Right renal pelvis (tissue), 4 donors: ENCODE data around the gene SENP1. TPM values are rescaled to one million over a fixed set of nuclear protein-coding genes. Genes with fewer than 3 reads are reported as not detected.

Experiments
- DNase-seq, 4 donors: peaks; one replicate each; pipeline ENCODE4 v3.0.0-alpha.2; 2013; ENCODE audit warnings: low read depth in 4 of 4, low spot score in 3 of 4, missing footprints in 1 of 4
- polyA plus RNA-seq, 4 donors: library from polyadenylated mRNA; unstranded; fragments of 120-200 nt; gene quantifications; one replicate each; pipeline ENCODE4 v1.2.1, GENCODE V29; 2013; ENCODE audit not compliant: insufficient read length in 4 of 4

Gene SENP1
- polyA plus RNA-seq, 4 donors = 21.6 to 28.1 (median 27.1) TPM

DNA sequence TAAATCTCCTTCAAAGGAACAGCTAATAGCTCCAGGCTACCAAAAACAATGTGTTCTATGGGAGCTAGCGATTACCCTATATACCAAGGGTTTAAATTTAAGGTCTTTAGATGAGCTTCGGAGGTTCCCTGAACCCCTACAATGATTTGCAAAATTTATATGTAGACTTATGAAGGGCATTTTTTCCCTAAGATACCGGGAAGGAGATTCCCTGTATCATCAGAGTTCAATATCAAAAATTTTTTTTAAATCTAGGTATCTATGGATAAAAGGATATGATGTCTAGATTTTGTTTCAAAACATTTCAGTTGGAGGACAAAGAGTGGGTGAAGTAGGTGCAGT is 83.7 kb downstream of the SENP1 start:
- DNase-seq = no peak

DNA sequence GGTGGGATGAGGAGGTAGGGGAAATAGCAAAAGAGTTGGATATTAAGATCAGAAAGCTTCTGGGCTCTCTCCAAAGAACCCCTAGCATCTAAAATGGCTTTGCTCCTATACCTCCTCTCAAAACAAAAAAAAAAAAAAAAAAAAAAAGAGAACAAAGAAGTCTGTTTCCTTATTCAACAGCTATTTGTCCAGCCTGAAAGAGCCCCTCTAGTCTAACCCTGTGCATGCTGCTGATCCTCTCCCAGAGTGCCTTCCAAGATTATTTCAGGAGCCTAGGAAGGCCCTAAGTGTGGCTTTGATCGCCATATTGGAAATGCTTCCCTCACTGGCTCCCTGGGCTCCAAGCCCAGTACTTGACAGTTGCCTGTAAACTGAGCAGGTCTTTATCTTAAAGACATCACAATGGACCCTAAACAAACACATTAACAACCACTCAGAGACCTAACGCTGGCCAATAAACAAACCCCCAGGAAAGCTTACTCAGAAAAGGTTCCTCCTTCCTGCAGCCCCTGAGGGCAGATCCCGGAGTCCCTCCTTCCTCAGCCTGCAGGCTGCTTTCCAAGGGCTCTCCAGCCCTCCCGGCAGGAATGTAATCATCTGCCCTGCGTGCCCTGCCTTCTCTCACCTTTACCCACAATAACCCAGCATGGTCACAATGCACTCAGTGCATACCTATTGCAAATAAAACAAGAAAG is 84.2 kb downstream of the SENP1 start:
- DNase-seq = no peak

DNA sequence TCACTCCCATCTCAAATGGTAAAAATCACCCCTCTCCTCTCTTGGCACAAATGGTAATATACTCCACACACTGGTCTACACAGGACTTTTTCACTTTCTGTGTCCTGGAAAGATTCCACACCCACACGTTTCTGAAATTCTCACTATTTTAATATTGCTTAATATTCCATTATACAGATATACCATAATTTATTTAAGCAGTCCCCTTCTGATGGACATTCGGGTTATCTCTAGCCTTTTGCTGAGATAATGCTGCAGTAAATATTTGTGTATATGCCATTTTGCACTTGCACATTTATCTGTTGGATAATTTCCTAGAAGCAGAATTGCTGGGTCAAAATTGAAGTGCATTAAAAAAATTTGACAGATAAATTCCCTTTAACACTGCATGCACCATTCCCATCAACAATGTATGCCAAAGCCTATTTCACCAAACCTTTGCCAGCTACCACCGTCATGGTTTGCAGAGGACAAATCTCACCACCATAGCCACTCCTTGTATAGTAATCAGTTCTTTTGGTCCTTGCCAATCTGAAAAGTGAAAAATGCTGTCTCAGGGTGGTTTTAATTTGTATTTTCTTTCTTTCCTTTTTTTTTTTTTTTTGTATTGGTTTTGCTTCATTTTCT is 86.1 kb downstream of the SENP1 start:
- DNase-seq = no peak

DNA sequence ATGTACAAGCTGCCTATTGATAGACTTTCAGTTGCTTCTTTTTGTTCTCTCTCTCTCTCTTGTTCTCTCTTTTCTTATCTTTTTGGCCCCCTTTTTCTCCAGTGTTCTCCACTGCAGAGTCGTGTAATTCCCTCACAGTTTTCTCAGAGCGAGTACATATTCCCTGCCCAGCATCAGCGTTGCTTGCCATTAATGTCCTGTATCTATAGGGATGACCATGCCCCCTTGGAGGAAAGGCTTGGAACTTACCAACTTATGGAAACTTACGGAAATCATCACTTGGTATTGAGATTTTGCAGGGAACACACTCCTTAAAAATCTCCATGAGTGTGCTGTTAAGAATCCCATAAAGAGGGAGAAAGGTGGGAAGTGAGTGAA is 87.3 kb downstream of the SENP1 start:
- no peak for DNase-seq

DNA sequence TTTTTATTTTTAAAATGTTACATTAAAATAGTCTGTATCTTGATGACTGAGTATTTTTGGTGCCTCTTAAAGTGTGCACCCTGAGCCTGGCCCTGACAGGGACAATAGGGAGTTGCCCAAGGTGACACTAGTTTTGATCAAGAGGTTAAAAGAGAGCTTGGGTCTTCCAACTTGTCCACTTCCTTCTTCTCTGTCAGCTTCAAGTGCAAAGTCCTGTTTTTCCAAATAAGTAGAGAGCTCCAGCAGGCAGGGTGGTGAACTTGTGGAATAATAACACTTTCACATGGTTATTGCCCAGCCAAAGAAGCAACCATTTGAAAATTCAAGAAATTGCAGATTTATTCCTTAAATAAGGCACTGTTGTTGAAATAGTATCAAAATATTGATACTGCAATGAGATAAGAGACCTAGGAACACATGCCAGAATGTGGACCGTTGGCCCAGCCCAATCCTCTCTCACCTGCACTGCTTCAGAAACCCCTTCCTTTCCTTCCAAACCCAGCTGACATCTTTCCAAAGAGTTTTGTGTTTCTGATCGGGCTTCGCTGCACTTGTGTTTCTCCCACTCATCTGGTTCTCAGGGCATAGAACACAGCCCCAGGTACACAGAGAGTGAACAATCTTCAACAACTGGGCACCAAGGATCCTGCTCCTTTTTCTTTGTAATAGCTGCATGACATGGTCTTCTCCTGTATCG is 87.8 kb downstream of the SENP1 start:
- no peak for DNase-seq

DNA sequence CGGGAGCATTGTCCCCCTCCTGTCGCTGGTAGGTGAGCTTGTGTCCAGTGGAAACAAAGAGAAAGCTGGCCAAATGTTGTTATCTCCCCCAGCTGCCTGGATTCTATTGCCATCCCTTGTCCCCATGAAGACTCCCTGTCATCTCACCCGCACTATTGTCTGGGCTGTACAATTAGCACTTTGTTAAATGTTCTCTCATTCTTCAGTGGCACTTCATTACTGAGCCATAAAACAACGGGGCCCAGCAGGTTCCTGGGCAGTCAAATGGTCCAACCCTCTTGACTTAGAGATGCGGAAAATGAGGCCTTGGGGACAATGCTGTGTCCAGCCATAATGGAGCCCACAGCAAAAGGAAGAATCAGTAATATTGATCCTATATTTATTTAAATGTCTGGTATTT is 88.4 kb downstream of the SENP1 start:
- no peak for DNase-seq

DNA sequence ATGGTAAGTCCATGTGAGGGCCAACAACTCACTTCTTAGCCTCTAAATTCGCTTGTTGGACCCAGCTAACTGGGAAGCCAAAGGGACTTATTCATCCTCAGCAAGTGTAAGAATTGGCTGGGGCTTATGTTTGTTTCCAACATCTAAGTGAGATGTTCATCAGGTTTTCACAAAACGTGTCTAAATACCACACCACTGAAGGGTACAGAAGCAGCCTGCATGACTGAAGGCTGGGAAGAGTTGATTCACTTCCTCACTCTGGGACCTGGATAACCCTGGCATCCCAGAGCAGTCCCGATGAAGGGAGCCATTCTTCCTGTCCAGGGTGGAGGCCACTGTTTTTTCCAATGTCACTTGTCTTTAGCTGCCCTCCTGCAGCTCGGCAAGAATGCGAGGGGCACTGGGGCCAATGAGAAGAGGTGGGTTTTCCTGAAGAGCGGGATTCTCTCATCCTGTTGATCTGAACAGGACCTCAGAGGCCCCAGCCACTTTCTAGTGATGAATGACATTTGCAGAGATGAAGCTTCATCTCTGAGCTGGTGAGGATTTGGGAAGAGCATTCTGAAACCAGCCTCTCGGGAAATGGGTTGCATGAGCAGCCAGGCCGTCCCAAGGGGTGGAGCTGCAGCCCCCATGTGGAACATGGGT is 89.4 kb downstream of the SENP1 start:
- no peak for DNase-seq

DNA sequence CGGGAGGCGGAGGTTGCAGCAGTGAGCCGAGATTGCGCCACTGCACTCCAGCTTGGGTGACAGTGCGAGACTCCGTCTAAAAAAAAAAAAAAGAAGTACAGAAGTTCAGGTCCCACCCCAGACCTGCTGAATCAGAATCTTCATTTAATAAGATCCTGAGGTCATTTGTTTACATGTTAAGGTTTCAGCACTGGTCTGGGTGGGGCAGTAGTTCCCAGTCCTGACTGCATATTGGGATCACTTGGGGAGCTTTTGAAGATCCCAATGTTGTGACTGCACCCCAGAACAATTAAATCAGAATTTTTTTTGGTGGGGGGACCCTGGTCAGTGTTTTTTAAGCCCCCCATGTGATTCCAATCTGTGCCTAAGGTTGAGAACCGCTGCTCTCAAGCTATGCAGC is 89.9 kb downstream of the SENP1 start:
- DNase-seq = no peak

DNA sequence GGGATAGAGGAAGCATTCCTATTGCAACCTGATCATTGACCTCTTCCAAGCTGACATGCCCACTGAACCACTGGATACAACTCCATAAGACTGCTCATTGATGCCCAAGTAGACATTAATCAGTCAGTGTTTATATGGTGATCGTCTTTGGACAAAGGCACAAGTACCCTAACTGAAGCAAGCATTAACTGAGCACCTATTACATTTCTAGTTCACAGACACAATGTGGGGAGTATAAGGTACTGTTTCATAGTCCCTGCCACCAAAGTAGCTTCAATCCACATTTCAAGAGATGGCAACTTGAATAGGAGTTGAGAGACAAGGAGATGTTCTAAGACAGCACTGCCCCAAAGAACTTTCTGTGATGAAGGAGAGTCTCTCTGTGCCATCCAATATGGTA is 90.8 kb downstream of the SENP1 start:
- no peak for DNase-seq

DNA sequence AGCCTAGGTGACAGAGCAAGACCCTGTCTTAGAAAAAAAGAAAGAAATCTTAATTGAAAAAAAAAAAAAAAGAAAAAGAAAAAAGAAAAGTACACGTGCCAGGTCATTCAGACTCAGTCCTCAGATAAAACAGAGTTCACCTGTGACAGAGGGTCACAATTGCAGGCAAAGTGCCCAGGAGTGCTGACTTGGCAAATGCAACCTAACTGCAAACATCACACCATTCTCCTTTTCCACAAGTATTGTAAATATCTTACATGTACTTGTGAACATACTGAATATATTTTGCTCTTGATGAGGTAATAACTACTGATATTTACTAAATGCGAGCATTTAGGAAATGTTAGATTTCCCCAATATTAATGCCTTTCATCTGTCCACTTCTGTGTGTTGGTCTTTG is 92.6 kb downstream of the SENP1 start:
- DNase-seq = no peak

DNA sequence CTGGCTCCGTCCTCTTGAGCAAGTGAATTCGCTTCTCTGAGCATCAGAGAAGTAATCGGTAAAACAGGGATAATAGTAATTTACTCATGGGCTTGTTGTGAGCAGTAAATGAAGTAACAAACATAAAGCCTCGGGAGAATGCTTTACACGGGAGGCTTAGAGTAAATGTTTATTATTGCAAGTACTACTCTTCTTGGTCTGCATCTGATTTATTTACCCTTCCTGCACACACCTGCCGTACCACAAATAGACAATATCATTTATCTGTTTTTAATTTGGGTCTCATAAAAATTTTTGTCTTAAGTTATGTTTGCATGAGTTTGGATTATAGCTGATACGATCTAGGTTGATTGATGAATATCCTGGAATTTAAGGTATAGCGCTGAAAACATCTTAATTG is 93.8 kb downstream of the SENP1 start:
- DNase-seq = no peak

DNA sequence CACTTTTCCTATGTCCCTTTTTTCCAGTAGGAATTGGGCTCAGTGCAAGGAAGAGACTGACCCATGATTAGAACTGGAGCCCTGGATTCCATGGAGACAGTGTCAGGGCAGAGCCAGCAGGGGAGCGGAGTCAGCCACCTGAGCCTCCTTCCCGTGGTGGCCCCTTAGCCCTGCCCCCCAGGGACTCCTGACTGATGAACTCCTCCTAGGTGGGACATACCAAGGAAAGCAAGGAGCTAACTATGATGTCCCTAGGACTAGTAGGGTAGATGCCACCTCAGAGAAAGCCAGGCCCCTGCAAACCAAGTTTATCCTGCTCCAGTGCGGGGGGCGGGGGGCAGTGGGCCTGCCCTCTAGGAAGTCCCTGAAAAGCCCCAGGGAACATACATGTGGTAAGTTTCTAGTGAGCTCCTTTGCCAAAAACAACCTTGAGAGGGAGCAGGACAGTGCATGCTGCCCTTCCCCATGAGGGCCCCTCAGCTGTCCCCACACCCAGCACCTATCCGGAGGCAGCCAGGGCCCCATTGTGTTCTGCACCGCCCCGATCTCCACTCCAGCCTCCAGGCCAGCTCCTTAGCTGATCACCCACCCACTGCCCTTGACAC is 95.4 kb downstream of the SENP1 start:
- no peak for DNase-seq

DNA sequence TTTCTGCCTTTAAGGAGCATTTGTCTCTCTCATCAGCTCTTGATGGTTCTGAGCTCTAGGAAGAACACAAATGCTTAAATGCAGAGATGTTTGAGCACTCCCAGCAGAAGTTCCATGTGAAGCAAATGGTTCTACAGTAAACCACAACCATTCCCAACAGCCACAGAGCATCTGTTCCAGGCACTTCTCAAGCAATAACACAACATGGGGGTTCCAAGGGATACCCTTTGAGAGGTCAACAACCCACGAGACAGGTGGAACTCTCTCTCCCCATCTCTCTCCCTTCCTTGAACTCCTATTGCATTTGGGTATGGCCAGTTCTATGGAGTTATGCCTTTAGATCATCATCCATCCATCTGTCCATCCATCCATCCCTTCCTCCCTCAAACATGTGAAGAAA is 96.4 kb downstream of the SENP1 start:
- DNase-seq = no peak

DNA sequence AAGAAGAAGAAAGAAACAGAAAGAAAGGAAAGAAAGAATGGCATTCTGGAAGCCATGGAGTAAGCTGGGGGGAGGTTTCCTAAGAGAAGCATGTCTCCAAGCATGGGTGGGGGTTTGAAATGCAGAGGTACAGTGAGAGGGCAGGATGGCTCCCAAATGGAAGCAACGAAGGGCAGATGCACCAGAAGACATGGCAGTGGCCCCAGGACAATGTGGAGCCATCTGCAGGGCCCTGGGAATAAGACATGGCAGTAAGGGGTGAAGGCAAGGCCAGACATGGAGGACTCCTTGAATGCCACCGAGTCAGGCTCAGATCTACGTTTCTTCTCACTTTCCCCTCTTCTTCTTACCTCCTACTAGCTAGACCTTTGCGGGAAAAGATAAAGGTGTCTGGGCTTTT is 96.9 kb downstream of the SENP1 start:
- no peak for DNase-seq

DNA sequence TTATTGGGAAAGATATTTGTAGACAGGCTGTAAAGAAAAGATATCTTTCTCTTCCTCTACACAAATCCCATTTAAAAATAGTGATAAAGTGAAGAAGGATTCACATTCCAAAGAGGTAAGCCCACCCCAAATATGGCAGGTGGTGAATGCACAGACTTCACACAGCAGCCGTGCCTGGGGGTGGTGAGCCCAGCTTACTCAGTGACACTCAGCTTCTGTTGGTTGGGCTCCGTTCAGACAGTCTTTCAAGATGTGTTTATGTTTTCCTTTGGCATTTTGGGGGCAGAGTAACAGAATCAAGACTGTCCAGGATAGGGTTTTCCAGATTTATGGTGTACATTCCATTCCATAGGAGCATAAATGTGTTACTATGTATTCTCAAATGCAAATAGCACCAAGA is 97.5 kb downstream of the SENP1 start:
- DNase-seq = no peak

DNA sequence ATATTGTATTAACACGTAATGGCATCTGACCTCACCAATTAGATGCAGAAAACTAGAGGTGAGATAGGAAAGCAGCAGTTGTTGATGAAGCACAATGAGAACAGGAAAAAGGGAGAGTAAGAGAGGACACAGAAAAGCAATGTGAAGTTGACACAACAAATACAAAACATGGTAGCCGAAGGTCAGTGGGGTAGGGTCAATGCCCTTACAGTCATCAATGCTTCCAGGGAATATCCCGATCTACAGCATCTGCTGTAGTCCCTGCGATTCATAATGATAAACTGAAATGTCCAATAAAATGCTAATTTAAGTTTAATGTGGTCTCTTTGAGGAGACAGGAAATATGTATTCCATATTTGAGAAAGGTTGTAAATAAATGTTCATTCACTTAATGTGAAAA is 98.7 kb downstream of the SENP1 start:
- DNase-seq = no peak

DNA sequence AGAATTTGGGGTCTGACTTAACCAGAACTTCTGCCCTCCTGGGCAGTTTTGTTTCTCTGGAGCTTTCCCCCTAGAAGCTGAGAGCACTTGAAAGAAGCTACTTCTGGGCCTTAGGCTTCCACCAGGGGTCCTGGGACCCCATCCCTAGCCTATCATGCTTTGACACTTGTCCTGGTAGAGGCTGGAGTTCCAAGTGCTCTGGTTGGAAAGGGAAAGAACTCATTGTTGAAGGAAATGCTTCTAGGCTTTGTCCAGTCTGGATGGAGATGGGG is 100.2 kb downstream of the SENP1 start:
- DNase-seq = no peak

DNA sequence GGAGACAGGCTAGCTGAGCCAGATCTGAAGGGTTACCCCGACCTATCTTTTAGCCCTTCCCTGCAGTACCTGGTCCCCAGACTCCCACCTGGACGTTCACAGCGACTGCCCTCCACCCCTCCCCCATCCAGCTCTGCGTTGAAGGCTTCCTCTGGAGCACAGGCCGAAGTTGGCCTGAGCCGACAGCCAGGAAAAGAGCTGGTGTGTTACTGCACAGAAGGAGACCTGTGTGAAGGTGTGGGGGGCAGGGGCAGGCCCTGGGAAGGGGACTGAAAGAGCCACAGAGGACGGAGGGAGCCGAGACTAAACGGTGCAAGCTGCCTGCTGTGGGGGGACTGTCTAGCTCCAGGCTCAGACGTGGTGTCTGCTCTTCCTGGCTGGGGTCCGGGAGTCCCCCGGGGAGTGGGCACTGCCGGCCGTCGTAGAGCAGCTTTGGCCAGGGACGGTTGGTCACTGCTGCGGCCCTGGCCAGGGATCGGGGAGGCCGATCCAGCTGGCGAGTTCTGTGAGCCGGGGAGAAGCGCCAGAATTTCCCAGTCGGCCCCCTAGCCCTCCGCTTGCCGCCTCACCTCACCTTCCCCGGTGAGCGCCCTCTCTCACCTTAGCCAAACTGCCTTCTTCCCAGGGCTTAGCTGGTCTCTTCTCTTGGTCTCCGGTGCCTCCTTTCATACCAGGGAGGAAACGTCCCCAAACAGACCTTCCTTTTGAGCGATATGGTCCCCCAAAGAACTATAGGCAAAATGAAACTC is 100.7 kb downstream of the SENP1 start:
- DNase-seq = no peak

DNA sequence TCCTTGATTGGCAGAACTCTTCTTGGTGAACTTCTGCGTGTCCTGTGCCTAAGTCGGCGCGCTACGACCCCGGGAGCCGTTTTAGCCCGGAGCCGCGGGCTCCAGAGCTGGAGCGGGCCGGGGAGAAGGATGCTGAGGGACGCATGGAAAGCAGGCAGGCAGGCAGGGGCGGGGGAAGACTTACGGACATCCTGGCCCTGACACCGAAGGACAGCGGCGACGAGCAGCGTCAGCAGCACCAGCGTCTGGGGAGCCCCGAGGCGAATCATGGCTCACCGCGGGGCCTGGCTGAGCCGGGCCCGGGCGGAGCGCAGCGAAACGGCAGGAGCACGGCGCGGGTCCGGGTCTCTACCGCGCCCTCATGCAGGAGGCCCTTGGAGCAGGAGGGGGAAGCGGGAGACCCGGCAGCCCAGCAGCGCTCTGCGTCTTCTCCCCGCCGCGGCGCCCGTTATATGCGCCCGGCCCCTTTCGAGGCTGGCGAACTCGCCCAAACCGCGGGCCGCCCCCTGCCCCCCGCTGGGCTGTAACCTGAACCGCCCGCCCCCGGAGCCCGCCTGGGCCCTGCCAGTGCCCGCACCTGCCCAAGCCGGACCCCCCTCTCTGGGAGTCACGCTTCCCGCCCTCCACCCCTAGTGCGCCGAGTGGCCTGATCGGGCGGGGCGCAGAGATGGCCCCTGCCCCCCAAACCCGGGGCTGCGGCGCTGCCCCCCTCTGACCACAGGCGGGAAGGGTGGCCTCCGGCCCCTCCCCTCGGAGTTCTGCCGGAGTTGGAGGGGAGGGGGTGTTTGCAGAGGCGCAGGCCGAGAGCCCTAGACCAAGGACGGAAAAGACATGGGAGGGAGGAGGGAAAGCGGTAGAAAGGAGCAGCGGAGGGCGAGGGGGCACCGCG is 101.6 kb downstream of the SENP1 start, which contains the start of gene COL2A1:
TSS of gene COL2A1 (minus strand) at position 424 of the 889 bp plus-strand sequence. CDS start at position 269, 155 bp downstream.
- DNase-seq = no peak
